SK-N-SH treated with all-trans-retinoic acid at 6 μM for 48 hours (cell line): ENCODE results near the gene SMAD5.

Source experiments
- ATAC-seq: fragments of 200-7000 bp; cut with Tn5 transposase; 3 replicates; pipeline ENCODE4 v1.9.1; 2020; ENCODE audit warnings: mild to moderate bottlenecking, moderate library complexity
- ARNTL ChIP-seq: fragments of 450-650 bp; formaldehyde crosslinking; IDR thresholded peaks from 2 replicates; pipeline ENCODE4 v1.5.0; 2020; ENCODE audit warnings: low read depth, mild to moderate bottlenecking, moderate library complexity, borderline replicate concordance
- BACH2 ChIP-seq: fragments of 250-450 bp; sonication (Bioruptor Pico); IDR thresholded peaks from 2 replicates; pipeline ENCODE4 v1.9.0; 2021; ENCODE audit warnings: mild to moderate bottlenecking, borderline replicate concordance
- CREB5 ChIP-seq: fragments of 250-450 bp; sonication (Bioruptor Pico); IDR thresholded peaks from 2 replicates; pipeline ENCODE4 v1.5.1; 2020; ENCODE audit warnings: low read depth, mild to moderate bottlenecking, moderate library complexity
- CSDC2 ChIP-seq: fragments of 250-450 bp; sonication (Bioruptor Pico); IDR thresholded peaks from 2 replicates; pipeline ENCODE4 v1.5.0; 2020; ENCODE audit warnings: mild to moderate bottlenecking, moderate library complexity
- ESRRG ChIP-seq: fragments of 250-450 bp; sonication (Bioruptor Pico); IDR thresholded peaks from 2 replicates; pipeline ENCODE4 v1.6.1; 2021; ENCODE audit warnings: mild to moderate bottlenecking
- GLIS3 ChIP-seq: fragments of 250-450 bp; sonication (Bioruptor Pico); IDR thresholded peaks from 2 replicates; pipeline ENCODE4 v1.5.0; 2020; ENCODE audit warnings: mild to moderate bottlenecking, moderate library complexity
- ISL1 ChIP-seq: fragments of 250-450 bp; sonication (Bioruptor Pico); IDR thresholded peaks from 2 replicates; pipeline ENCODE4 v2.1.2; 2022; ENCODE audit warnings: mild to moderate bottlenecking, moderate library complexity
- OSR1 ChIP-seq: fragments of 250-450 bp; sonication (Bioruptor Pico); IDR thresholded peaks from 2 replicates; pipeline ENCODE4 v1.8.0; 2022; ENCODE audit warnings: moderate library complexity, mild to moderate bottlenecking, inconsistent platforms
- PATZ1 ChIP-seq: fragments of 250-450 bp; sonication (Bioruptor Pico); IDR thresholded peaks from 2 replicates; pipeline ENCODE4 v1.8.0; 2020; ENCODE audit warnings: mild to moderate bottlenecking, moderate library complexity, borderline replicate concordance
- POU6F1 ChIP-seq: fragments of 250-450 bp; sonication (Bioruptor Pico); IDR thresholded peaks from 2 replicates; pipeline ENCODE4 v1.8.0; 2021; ENCODE audit warnings: low read depth, mild to moderate bottlenecking, moderate library complexity, borderline replicate concordance
- PPARA ChIP-seq: fragments of 250-450 bp; sonication (Bioruptor Pico); IDR thresholded peaks from 2 replicates; pipeline ENCODE4 v1.5.0; 2020; ENCODE audit warnings: mild to moderate bottlenecking, borderline replicate concordance
- RARB ChIP-seq: fragments of 250-450 bp; sonication (Bioruptor Pico); IDR thresholded peaks from 2 replicates; pipeline ENCODE4 v1.8.0; 2021; ENCODE audit warnings: mild to moderate bottlenecking, moderate library complexity
- SNAI2 ChIP-seq: fragments of 250-450 bp; sonication (Bioruptor Pico); IDR thresholded peaks from 2 replicates; pipeline ENCODE4 v1.5.0; 2020; ENCODE audit warnings: mild to moderate bottlenecking, moderate library complexity
- TCF4 ChIP-seq: fragments of 250-450 bp; sonication (Bioruptor Pico); IDR thresholded peaks from 2 replicates; pipeline ENCODE4 v1.8.0; 2021; ENCODE audit warnings: mild to moderate bottlenecking, moderate library complexity, borderline replicate concordance
- TOX ChIP-seq: fragments of 250-450 bp; sonication (Bioruptor Pico); IDR thresholded peaks from 2 replicates; pipeline ENCODE4 v1.8.0; 2021; ENCODE audit warnings: mild to moderate bottlenecking, moderate library complexity, borderline replicate concordance
- TSHZ2 ChIP-seq: fragments of 250-450 bp; sonication (Bioruptor Pico); IDR thresholded peaks from 2 replicates; pipeline ENCODE4 v1.5.0; 2020; ENCODE audit warnings: mild to moderate bottlenecking, moderate library complexity
- ZC3H10 ChIP-seq: fragments of 250-450 bp; sonication (Bioruptor Pico); IDR thresholded peaks from 2 replicates; pipeline ENCODE4 v1.5.1; 2021; ENCODE audit warnings: mild to moderate bottlenecking, moderate library complexity
- ZFP3 ChIP-seq: fragments of 250-450 bp; sonication (Bioruptor Pico); IDR thresholded peaks from 2 replicates; pipeline ENCODE4 v1.5.0; 2020; ENCODE audit warnings: mild to moderate bottlenecking, moderate library complexity
- ZFP30 ChIP-seq: fragments of 450-650 bp; formaldehyde crosslinking; IDR thresholded peaks from 2 replicates; pipeline ENCODE4 v1.5.0; 2022; ENCODE audit warnings: mild to moderate bottlenecking, moderate library complexity
- ZNF565 ChIP-seq: fragments of 450-650 bp; formaldehyde crosslinking; conservative IDR thresholded peaks from 2 replicates; pipeline ENCODE4 v1.5.0; 2020; ENCODE audit warnings: low read depth, mild to moderate bottlenecking, moderate library complexity
- ZNF70 ChIP-seq: fragments of 450-650 bp; formaldehyde crosslinking; IDR thresholded peaks from 2 replicates; pipeline ENCODE4 v1.5.0; 2020; ENCODE audit warnings: mild to moderate bottlenecking, moderate library complexity
- ZNF8 ChIP-seq: fragments of 450-650 bp; formaldehyde crosslinking; IDR thresholded peaks from 2 replicates; pipeline ENCODE4 v1.5.0; 2020; ENCODE audit warnings: mild to moderate bottlenecking, moderate library complexity

Gene SMAD5

GRCh38 chr5:136127560-136127959, 5.1 kb upstream of the SMAD5 start:
- ATAC-seq, result no peak
- TF ChIP-seq TOX (CRISPR knock-in tag), result no peak
- no peak for TF ChIP-seq ZNF70 (CRISPR knock-in tag)
- no peak for TF ChIP-seq PPARA (CRISPR knock-in tag)
- TF ChIP-seq BACH2, result no peak
- no peak for TF ChIP-seq GLIS3 (CRISPR knock-in tag)
- no peak for TF ChIP-seq ZFP30
- TF ChIP-seq SNAI2, result no peak
- TF ChIP-seq ARNTL (CRISPR knock-in tag), result no peak
- TF ChIP-seq OSR1 (CRISPR knock-in tag), result no peak
- no peak for TF ChIP-seq CREB5 (CRISPR knock-in tag)
- TF ChIP-seq POU6F1 (CRISPR knock-in tag), result no peak
- TF ChIP-seq ZNF8 (CRISPR knock-in tag), result no peak
- no peak for TF ChIP-seq RARB (CRISPR knock-in tag)

- TF ChIP-seq POU6F1 (CRISPR knock-in tag), result no peak
- no peak for TF ChIP-seq PATZ1
- no peak for TF ChIP-seq ZFP30
- TF ChIP-seq BACH2, result no peak
- TF ChIP-seq TSHZ2, result no peak
- TF ChIP-seq OSR1 (CRISPR knock-in tag), result no peak
- no peak for TF ChIP-seq ZC3H10 (CRISPR knock-in tag)
- TF ChIP-seq ZFP3 (CRISPR knock-in tag), result no peak
- no peak for ATAC-seq
These were observed 4.2 kb upstream of the SMAD5 start for GRCh38 chr5:136128481-136128880.

- TF ChIP-seq TCF4 (CRISPR knock-in tag) (no peak), ZNF565 (no peak)
- ATAC-seq, result no peak
These were observed 3.2 kb upstream of the SMAD5 start for GRCh38 chr5:136129445-136129844.

- ATAC-seq, result no peak
- TF ChIP-seq ESRRG (CRISPR knock-in tag) (no peak), GLIS3 (CRISPR knock-in tag) (no peak), ZNF70 (CRISPR knock-in tag) (no peak), CREB5 (CRISPR knock-in tag) (no peak), ZC3H10 (CRISPR knock-in tag) (no peak), ARNTL (CRISPR knock-in tag) (no peak), PATZ1 (no peak), TCF4 (CRISPR knock-in tag) (no peak), ZFP3 (CRISPR knock-in tag) (no peak), ISL1 (CRISPR knock-in tag) (no peak), BACH2 (no peak), POU6F1 (CRISPR knock-in tag) (no peak), CSDC2 (CRISPR knock-in tag) (no peak)
These were observed 2.1 kb upstream of the SMAD5 start for GRCh38 chr5:136130581-136130980.
